GM19351 (cell line): Measurements from ENCODE around the gene SNURF.
A peak's percentile ranks its signal among the peaks of the same experiment; 100 is the strongest.
"Not testable (repeated sequence)": the region's sequence is repeated elsewhere in the genome, so short reads cannot be mapped to it uniquely, and the experiment has no call there.

Source experiments
- ATAC-seq: cut with Tn5 transposase; IDR thresholded peaks from one replicate; pipeline ENCODE4 v1.9.1; 2021; ENCODE audit warnings: mild to moderate bottlenecking, moderate library complexity; ENCODE audit not compliant: unreplicated experiment

Gene SNURF

DNA sequence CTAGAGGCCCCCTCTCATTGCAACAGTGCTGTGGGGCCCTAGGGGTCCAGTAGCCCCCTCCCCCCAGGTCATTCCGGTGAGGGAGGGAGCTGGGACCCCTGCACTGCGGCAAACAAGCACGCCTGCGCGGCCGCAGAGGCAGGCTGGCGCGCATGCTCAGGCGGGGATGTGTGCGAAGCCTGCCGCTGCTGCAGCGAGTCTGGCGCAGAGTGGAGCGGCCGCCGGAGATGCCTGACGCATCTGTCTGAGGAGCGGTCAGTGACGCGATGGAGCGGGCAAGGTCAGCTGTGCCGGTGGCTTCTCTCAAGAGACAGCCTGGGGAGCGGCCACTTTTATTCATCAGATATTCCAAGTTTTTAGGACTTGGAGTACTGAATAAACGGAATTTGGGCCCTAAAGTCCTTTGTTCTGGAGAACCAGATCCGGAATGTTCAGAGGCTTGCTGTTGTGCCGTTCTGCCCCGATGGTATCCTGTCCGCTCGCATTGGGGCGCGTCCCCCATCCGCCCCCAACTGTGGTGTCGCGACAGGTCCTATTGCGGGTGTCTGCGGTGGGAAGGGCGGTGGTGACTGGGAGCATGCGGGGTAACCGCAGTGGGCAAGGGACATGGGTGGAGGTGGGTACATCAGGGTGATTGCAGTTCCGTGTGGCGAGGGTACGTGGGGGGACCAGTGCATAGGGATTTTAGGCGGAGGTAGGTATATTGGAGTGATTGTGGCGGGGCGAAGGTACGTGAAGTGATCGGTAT lies at the start of gene SNURF, which contains the start of gene SNRPN:
TSS of gene SNURF (plus strand) at position 205 of the 748 bp plus-strand sequence. CDS start at position 267, 62 bp downstream.
TSS of gene SNRPN (plus strand) at position 205 of the 748 bp plus-strand sequence. CDS start 19,467 bp downstream, outside the sequence.
- peak; percentile 65 for ATAC-seq

DNA sequence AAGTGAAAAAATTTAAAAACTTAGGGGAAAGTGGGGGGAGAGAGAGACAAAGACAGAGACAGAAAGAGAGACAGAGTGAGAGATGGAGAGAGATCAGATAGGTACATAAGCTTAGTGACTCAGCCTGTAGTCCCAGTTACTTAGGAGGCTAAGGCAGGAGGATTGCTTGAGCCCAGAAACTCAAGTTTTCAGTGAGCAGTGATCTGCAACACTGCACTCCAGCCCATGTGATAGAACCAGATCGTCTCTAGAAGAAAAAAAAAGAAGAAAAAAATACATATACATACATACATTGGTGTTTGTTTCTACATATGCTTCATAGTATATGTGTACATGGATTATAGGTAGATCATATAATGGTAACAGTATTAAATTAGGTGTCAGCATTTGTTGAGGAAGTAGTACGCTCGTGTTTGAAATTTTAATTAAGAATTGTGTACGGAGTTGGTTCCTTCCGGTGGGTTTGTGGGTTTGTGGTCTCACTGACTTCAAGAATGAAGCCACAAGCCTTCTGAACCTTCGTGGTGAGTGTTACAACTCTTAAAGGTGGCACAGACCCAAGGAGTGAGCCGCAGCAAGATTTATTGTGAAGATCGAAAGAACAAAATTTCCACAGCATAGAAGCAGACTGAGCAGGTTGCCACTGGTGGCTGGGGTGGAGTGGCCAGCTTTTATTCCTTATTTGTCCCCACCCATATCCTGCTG lies 38.3 kb upstream of the SNURF start:
- ATAC-seq: no peak

DNA sequence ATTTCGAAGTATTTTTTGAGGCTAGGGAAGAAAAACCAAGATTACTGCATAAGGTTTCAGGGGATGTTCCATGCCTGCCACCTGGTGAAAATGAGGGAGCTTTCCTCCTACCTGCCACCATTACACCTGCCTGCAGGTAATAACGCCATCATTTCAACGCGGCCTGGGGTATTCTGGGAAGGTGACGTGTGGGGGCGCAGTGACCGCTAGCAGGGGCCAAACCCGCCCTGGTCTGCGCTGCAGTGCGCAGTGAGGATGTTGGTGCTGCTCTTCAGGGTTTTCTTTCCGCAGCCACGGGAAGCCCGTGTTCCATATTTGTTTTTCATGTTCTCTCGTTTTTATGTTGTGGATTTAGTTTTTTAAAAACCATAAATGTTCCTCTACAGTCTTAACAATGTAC lies 37.4 kb upstream of the SNURF start:
- no peak for ATAC-seq

- ATAC-seq: no peak
Measured at GRCh38 chr15:24919446-24919845, 35.3 kb upstream of the SNURF start.

GRCh38 chr15:24922781-24923180 lies 32.0 kb upstream of the SNURF start:
- not testable (repeated sequence) for ATAC-seq

DNA sequence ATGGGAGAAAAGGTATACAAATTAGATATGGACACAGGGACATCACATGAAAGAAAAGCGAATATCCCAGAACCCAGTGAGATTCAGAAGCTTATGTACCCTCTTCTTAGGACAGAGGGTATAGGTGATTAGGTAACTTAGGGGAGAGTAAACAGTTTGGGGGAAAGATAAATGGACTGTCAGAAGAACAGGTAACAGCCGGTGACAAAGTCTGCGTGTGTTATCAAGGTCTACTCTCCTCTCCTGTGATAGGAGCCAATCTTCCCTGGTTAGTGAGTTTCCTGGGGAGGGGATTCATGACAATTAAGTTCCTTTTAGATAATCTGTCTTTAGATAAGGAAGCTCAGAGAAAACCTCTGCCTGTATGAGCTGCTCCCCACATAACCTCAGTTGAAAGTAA lies 30.6 kb upstream of the SNURF start:
- ATAC-seq: no peak

GRCh38 chr15:24924621-24925020 lies 30.2 kb upstream of the SNURF start:
- ATAC-seq: no peak

- not testable (repeated sequence) for ATAC-seq
Measured at GRCh38 chr15:24931874-24932732, 22.7 kb upstream of the SNURF start.

DNA sequence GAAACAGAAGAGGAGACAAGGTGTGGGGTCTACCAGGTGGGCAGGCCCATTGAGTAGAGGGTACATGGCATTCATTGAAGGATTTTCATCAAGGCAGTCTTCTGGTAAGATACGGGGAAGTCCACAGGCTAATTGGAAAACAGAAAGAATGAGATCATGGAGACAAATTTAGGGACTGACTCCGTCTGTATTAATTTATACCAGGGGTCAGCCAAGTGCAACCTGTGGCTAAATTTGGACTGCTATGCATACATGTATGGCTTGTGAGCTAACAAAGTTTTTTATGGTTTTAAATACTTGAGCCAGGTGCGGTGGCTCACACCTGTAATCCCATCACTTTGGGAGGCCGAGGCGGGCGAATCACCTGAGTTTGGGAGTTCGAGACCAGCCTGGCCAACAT lies 21.1 kb upstream of the SNURF start:
- ATAC-seq: no peak

DNA sequence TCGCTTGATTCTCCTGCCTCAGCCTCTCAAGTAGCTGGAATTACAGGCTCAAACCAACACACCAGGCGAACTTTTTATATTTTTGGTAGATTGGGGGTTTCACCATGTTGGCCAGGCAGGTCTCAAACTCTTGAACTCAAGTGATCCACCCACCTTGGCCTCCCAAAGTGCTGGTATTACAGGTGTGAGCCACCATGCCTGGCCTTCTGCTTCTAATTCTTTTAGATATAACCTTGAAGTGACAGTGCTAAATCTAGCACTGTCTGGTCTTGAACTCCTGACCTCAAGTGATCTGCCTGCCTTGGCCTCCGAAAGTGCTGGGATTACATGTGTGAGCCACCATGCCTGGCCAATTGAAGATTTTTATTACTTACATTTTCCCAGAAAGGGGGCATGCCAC lies 16.6 kb upstream of the SNURF start:
- ATAC-seq: not testable (repeated sequence)

- no peak for ATAC-seq
Measured at GRCh38 chr15:24940236-24940635, 14.6 kb upstream of the SNURF start.

DNA sequence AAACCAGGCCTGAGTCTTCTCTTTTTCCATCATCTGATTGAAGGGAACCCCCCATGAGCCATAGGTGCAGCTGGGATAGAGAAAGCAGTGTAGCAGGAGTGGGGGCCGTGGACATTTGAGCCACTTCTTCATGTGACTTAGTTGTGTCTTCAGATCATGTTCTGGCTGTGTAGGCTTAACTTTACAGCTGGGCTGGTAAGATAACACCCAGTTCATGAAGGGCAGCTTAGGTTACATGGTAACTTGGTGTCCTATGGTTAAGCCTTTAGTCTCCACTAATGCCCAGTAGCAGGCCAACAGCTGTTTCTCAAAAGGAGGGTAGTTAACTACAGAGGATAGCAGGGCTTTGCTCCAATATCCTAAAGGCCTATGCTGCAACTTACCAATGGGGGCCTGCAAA lies 11.4 kb upstream of the SNURF start:
- no peak for ATAC-seq

DNA sequence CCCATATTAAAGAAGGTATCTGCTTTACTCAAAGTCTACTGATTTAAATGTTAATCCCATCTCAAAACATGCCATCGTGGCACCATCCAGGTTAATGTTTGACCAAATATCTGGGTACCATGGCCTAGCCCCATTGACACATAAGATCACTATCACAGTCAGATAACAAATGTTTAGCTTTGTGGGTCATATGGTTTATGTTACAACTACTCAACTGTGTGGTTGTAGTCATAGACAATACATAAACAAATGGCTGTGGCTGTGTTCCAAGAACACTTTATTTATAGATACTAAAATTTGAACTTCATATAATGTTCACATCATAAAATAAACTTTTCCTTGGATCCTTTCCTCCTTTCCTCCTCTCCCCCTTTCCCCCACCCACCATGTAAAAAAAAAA lies 9.8 kb upstream of the SNURF start:
- ATAC-seq: no peak

DNA sequence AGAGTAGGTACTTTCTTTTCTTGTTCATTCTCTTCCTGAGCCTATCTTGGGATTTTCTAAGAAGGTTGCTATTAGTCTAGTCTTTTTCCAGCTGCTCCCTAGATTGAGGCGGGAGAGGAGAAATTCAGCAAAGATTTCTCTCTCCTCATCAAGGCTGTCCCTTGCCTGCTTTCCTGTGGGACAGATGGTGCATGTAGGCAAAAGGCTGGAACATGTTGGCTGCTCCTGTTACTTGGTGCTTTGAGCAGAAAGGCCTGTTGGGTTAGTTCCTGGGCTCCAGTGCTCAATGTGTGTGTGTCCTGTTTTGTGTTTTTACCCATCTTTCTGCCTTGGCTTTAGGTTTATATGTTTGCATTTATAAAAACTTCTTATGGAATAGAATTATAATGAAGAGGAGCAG lies 9.1 kb upstream of the SNURF start:
- no peak for ATAC-seq

- no peak for ATAC-seq
Measured at GRCh38 chr15:24948495-24948894, 6.3 kb upstream of the SNURF start.

DNA sequence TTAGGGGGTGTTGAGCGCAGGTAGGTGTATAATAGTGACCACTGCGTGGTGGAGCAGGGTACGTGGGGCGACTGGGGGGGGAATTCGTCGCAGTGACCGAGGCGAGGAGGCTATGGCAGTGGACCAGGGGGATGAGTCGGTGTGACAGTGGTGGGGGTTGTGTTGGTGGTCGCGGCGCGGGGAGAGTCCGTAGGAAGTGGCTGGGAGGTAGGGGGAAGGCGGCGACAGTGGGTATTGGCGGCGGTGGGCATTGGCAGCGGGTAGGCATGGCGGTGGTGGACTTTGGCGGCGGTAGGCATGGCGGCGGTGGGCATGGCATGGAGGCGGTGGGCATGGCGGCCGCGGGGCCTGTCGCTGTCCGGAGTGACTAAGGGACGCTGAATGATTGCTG lies 739 bp downstream of the SNURF start:
- ATAC-seq: no peak

- peak; percentile 57 for ATAC-seq
Measured at GRCh38 chr15:24956111-24956838, 1.5 kb downstream of the SNURF start.

DNA sequence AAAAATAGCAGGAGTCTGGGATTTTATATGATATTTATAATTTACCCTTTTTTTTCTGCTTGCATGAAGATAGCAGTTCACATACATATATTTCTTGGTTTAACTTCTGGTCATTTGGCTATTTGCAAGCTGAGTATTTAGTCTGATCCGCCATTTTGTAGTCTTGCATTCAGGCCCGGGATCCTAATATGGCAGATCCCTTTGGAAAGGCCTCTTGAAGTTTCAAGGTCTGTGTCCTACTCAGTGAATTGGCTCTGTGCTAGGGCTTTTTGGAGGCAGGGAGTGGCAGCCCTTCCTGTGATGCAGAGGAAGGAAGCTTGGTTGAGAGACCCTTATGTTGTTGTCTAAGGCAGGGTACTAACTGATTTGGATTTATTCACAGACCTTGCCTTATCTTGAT lies 2.9 kb downstream of the SNURF start:
- no peak for ATAC-seq

DNA sequence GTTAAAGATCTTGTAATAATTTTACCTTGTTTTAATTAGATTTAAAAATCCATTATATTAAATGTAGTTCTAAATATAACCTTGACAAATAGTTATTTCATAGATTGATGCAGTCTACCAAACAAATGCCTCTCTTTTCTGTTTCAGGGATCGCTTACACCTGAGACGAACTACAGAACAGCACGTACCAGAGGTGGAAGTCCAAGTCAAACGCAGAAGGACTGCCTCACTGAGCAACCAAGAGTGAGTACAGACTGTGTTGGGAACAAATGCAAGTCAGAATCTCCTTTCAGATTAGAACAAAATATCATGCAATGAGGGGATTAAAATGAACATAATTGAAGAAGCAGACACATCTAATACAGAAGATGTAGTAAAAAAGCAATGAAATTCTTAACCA lies 7.2 kb downstream of the SNURF start:
- no peak for ATAC-seq

DNA sequence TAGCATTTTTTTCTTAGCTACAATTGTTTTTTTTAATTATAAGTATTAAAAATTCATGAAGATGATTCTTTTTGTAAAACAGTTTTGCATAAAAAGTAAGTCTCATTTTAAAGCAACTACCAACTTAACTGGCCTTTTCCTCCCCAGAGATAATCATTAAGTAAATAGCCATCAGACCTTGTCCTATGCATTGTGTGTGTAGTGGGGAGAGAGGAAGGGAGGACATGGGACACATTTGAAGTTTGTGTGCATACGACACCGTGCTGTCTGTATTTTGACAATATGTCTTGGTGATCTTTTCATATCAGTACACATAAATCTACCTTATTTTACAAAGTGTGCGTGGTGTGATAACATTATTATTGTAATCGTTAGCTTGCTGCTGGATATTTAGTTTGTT lies 8.1 kb downstream of the SNURF start:
- no peak for ATAC-seq
